SK-N-SH (cell line): ENCODE measurements around the gene ZBTB38. TPM values are rescaled to one million over a fixed set of nuclear protein-coding genes. Genes with fewer than 3 reads are reported as not detected.

Experiments used
- CTCF ChIA-PET: fragments of 300-600, 350-600 bp; formaldehyde crosslinking; extraction: SDS; loops from one replicate; lab custom pipeline; 2021; lab: Yijun Ruan, JAX
- POLR2A ChIA-PET: fragments of 350-600 bp; sonication (Branson Sonifier 250); formaldehyde crosslinking; extraction: SDS; loops from one replicate; lab custom pipeline; 2020; ENCODE audit warnings: antibody characterized with exemption, inconsistent platforms; lab: Yijun Ruan, JAX
- DNase-seq: peaks from one replicate; pipeline ENCODE4 v3.0.0; 2012
- H2AFZ ChIP-seq: fragments of 200-600 bp; sonication (generic); 2 replicates; pipeline ENCODE4 v1.8.1; 2016; ENCODE audit warnings: antibody characterized with exemption, mild to moderate bottlenecking, low read depth
- H3F3A ChIP-seq: fragments of 200-600 bp; sonication (generic); replicated peaks from 2 replicates; pipeline ENCODE3; 2016; ENCODE audit warnings: antibody characterized with exemption, mild to moderate bottlenecking; ENCODE audit not compliant: insufficient read depth
- H3K27ac ChIP-seq, 2 experiments: fragments of 200-500 bp in 1 of 2; fragments of 200-600 bp in 1 of 2; sonication (Bioruptor generic) in 1 of 2; sonication (generic), shearing (Covaris generic) in 1 of 2; 2 replicates each; pipeline versions ENCODE4 v1.5.1 to v1.6.1; 2014 to 2016; ENCODE audit warnings: low read depth in 2 of 2, inconsistent platforms in 1 of 2, low read length in 1 of 2, mild to moderate bottlenecking in 1 of 2, mixed read lengths in 1 of 2
- H3K27me3 ChIP-seq: fragments of 200-600 bp; sonication (generic), shearing (Covaris generic); 2 replicates; pipeline ENCODE4 v1.6.1; 2016; ENCODE audit warnings: mixed run types; ENCODE audit not compliant: insufficient read depth
- H3K36me3 ChIP-seq, 2 experiments: fragments of 200-500 bp in 1 of 2; fragments of 200-600 bp in 1 of 2; sonication (Bioruptor generic) in 1 of 2; sonication (generic) in 1 of 2; replicated peaks in 1 of 2; 2 replicates each; pipeline versions ENCODE3 to v1.5.1; 2014 to 2016; ENCODE audit warnings: low read length in 1 of 2, mild to moderate bottlenecking in 1 of 2; ENCODE audit not compliant: insufficient read depth in 2 of 2, control insufficient read depth in 1 of 2
- H3K4me1 ChIP-seq, 2 experiments: fragments of 200-500 bp in 1 of 2; fragments of 200-600 bp in 1 of 2; sonication (Bioruptor generic) in 1 of 2; sonication (generic), shearing (Covaris generic) in 1 of 2; 2 replicates each; pipeline versions ENCODE4 v1.5.1 to v1.6.1; 2014 to 2016; ENCODE audit warnings: low read depth in 1 of 2, low read length in 1 of 2, mixed run types in 1 of 2; ENCODE audit not compliant: insufficient read depth in 2 of 2, control insufficient read depth in 1 of 2
- H3K4me2 ChIP-seq: fragments of 200-600 bp; sonication (generic), shearing (Covaris generic); 2 replicates; pipeline ENCODE4 v1.6.1; 2017; ENCODE audit warnings: mixed run types
- H3K4me3 ChIP-seq, 2 experiments: fragments of 200-500 bp in 1 of 2; fragments of 200-600 bp in 1 of 2; sonication (Bioruptor generic) in 1 of 2; sonication (generic), shearing (Covaris generic) in 1 of 2; 2 replicates each; pipeline versions ENCODE4 v1.5.1 to v1.8.1; 2014 to 2016; ENCODE audit warnings: low read depth in 2 of 2, inconsistent platforms in 1 of 2, low read length in 1 of 2, mild to moderate bottlenecking in 1 of 2, mixed read lengths in 1 of 2, moderate library complexity in 1 of 2
- H3K79me2 ChIP-seq: fragments of 200-600 bp; sonication (generic); 2 replicates; pipeline ENCODE4 v1.8.1; 2017; ENCODE audit warnings: mild to moderate bottlenecking; ENCODE audit not compliant: insufficient read depth
- H3K9ac ChIP-seq: fragments of 200-600 bp; sonication (generic); 2 replicates; pipeline ENCODE4 v1.6.1; 2017; ENCODE audit warnings: mixed run types
- H3K9me2 ChIP-seq: fragments of 200-600 bp; sonication (generic); 2 replicates; pipeline ENCODE4 v1.6.1; 2017; ENCODE audit warnings: mixed run types
- H3K9me3 ChIP-seq: fragments of 200-600 bp; sonication (generic); 2 replicates; pipeline ENCODE4 v1.6.1; 2017; ENCODE audit warnings: mixed run types, mild to moderate bottlenecking, moderate library complexity
- H4K20me1 ChIP-seq: fragments of 200-600 bp; sonication (generic); 2 replicates; pipeline ENCODE4 v1.6.1; 2017; ENCODE audit warnings: mild to moderate bottlenecking, mixed run types; ENCODE audit not compliant: insufficient read depth
- CHD2 ChIP-seq: fragments of 150-350 bp; IDR thresholded peaks from 2 replicates; pipeline ENCODE4 v1.6.1; 2018; ENCODE audit warnings: low read length; ENCODE audit not compliant: partially characterized antibody
- ELF1 ChIP-seq: IDR thresholded peaks from 2 replicates; pipeline ENCODE4 v1.4.0; 2012
- EP300 ChIP-seq, 2 experiments: IDR thresholded peaks; 2 replicates each; pipeline versions ENCODE4 v1.4.0 to v1.6.1; 2012; ENCODE audit warnings: borderline replicate concordance in 1 of 2, low read depth in 1 of 2, low read length in 1 of 2
- EZH2phosphoT487 ChIP-seq: fragments of 200-600 bp; sonication (generic); IDR thresholded peaks from 2 replicates; pipeline ENCODE4 v1.6.1; 2017; ENCODE audit warnings: low read depth, mixed run types, mild to moderate bottlenecking, antibody characterized with exemption, moderate library complexity, borderline replicate concordance
- FOSL2 ChIP-seq: IDR thresholded peaks from 2 replicates; pipeline ENCODE4 v1.4.0; 2012; ENCODE audit warnings: low read depth, mild to moderate bottlenecking, moderate library complexity, borderline replicate concordance
- FOXJ3 ChIP-seq: sonication (generic); formaldehyde crosslinking; IDR thresholded peaks from 2 replicates; pipeline ENCODE4 v1.5.1; 2020; ENCODE audit warnings: mild to moderate bottlenecking, missing genetic modification reagents
- MEF2A ChIP-seq: IDR thresholded peaks from 2 replicates; pipeline ENCODE4 v1.4.0; 2012; ENCODE audit warnings: low read depth, borderline replicate concordance
- MXI1 ChIP-seq: IDR thresholded peaks from 2 replicates; pipeline ENCODE4 v1.6.1; 2012; ENCODE audit warnings: mild to moderate bottlenecking, low read depth, low read length, improper control_type of control experiment
- NFIC ChIP-seq: IDR thresholded peaks from 2 replicates; pipeline ENCODE4 v1.4.0; 2012; ENCODE audit warnings: borderline replicate concordance
- PBX3 ChIP-seq: IDR thresholded peaks from 2 replicates; pipeline ENCODE4; 2012
- RAD21 ChIP-seq: IDR thresholded peaks from 2 replicates; pipeline ENCODE4 v1.6.1; 2012; ENCODE audit warnings: mild to moderate bottlenecking, low read length
- REST ChIP-seq: IDR thresholded peaks from 2 replicates; pipeline ENCODE4 v1.6.1; 2012; ENCODE audit warnings: mild to moderate bottlenecking, low read depth, low read length, moderate library complexity
- RXRA ChIP-seq: IDR thresholded peaks from 2 replicates; pipeline ENCODE4 v1.4.0; 2012; ENCODE audit warnings: low read depth, mild to moderate bottlenecking, borderline replicate concordance
- SIN3A ChIP-seq: IDR thresholded peaks from 2 replicates; pipeline ENCODE4 v1.6.1; 2012; ENCODE audit warnings: low read depth, mild to moderate bottlenecking, low read length, moderate library complexity, borderline replicate concordance
- TCF12 ChIP-seq: IDR thresholded peaks from 2 replicates; pipeline ENCODE4 v1.4.0; 2012
- YY1 ChIP-seq: IDR thresholded peaks from 2 replicates; pipeline ENCODE4 v1.4.0; 2012; ENCODE audit warnings: low read depth, mild to moderate bottlenecking
- WGBS: methylation state at CpG from one replicate; pipeline ENCODE4 v1.1.6; 2017; ENCODE audit warnings: low lambda C conversion rate; 5-methylcytosine and 5-hydroxymethylcytosine counted together
- polyA plus RNA-seq, 3 experiments: library from polyadenylated mRNA; depleted of rRNA; stranded (reverse); fragments of >200 nt; gene quantifications; 2 replicates each; pipeline ENCODE4 v1.2.3, GENCODE V29; 2012

ZBTB38 gene
- polyA plus RNA-seq, 1 of the 3 experiments (the other 2 are of a cell fraction), result 10.1 TPM

DNA sequence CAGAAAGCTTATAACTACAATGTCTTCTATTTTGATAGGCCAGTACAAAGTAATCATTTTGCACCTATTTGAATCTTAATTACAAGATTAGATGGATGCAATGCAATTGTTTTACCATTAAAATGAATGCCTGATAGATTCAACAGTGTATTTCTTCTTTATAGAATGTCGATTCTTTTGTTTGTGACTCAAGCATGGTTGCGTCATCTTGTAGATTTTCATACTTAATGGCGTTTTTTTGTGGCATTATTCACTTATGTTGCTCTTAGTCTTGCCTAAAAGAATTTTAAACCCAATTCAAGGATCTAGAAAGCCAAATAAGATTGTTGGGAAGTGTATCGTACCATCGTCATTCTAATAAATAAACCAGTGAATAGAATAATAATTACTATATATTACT lies 21.4 kb downstream of the ZBTB38 start:
- no peak for DNase-seq
- H2AFZ ChIP-seq, result peak overlapping the region; percentile 86; the same call in 1 of the 2 replicates
- 0 out of 4 replicates have a peak overlapping the region, but pooled peaks of 1 of the 2 experiments have one; percentile 5 for H3K4me3 ChIP-seq
- no peaks in the 10 kb centered on the region for H3K9me3 ChIP-seq
- peaks cover 0 to 3% of the 10 kb centered on the region in 2 experiments for H3K36me3 ChIP-seq
- H3K9ac ChIP-seq, result no peak overlapping the region
- TF ChIP-seq CHD2, result no peak
- TF ChIP-seq EP300 (IDR thresholded peaks at IDR 0.05; ENCODE audit: borderline replicate concordance in 1 of 2, low read depth in 1 of 2, low read length in 1 of 2), result no peak
- TF ChIP-seq EZH2phosphoT487, result no peak
- TF ChIP-seq PBX3, result no peak
- TF ChIP-seq FOSL2, result no peak
- no peak for TF ChIP-seq FOXJ3 (CRISPR knock-in tag)
- TF ChIP-seq RAD21, result no peak
- TF ChIP-seq SIN3A, result no peak
- TF ChIP-seq MXI1, result no peak
- no peak for TF ChIP-seq NFIC
- TF ChIP-seq ELF1, result no peak
- TF ChIP-seq REST, result no peak
- TF ChIP-seq RXRA, result no peak
- no peak for TF ChIP-seq YY1
- TF ChIP-seq MEF2A, result no peak
- TF ChIP-seq TCF12, result no peak
- TF ChIP-seq, all 33 proteins: peak for 0
- POLR2A ChIA-PET, result no interaction called here
- no peaks in the 10 kb centered on the region for H4K20me1 ChIP-seq
- CTCF ChIA-PET, result no interaction called here
- H3K27ac ChIP-seq, result no peak overlapping the region
- H3K9me2 ChIP-seq, result no peaks in the 10 kb centered on the region
- H3K27me3 ChIP-seq, result no peaks in the 10 kb centered on the region
- no peaks in the 10 kb centered on the region; the same call in 1 of the 2 replicates for H3K79me2 ChIP-seq
- WGBS, result 84% methylated on average over 5 of the region's 5 CpGs
- H3K4me2 ChIP-seq, result no peak overlapping the region
- no peaks in the 10 kb centered on the region for H3F3A ChIP-seq
- peaks cover 19 to 28% of the 10 kb centered on the region in 2 experiments; a peak in 3 of 4 replicates for H3K4me1 ChIP-seq
